Measurements from ENCODE around the gene C20orf204.

- TF ChIP-seq CTCF (IDR thresholded peaks at IDR 0.05; ENCODE audit: borderline replicate concordance, extremely low read depth, low read length, poor library complexity, severe bottlenecking) (no peak), EZH2 (IDR thresholded peaks at IDR 0.05; ENCODE audit: borderline replicate concordance, low read depth, low read length, severe bottlenecking) (no peak)
Observed at GRCh38 chr20:64015635-64016034, 20.3 kb upstream of the C20orf204 start.
